Left forelimb (tissue), 1 donor: Measurements from ENCODE around the gene HSPE1.
A peak's percentile ranks its signal among the peaks of the same experiment; 100 is the strongest.
"Not testable (repeated sequence)": the region's sequence is repeated elsewhere in the genome, so short reads cannot be mapped to it uniquely, and the experiment has no call there.

Experiments
- DNase-seq: peaks from one replicate; pipeline ENCODE4 v3.0.0-alpha.2; 2018; ENCODE audit warnings: low spot score

The HSPE1 gene

DNA sequence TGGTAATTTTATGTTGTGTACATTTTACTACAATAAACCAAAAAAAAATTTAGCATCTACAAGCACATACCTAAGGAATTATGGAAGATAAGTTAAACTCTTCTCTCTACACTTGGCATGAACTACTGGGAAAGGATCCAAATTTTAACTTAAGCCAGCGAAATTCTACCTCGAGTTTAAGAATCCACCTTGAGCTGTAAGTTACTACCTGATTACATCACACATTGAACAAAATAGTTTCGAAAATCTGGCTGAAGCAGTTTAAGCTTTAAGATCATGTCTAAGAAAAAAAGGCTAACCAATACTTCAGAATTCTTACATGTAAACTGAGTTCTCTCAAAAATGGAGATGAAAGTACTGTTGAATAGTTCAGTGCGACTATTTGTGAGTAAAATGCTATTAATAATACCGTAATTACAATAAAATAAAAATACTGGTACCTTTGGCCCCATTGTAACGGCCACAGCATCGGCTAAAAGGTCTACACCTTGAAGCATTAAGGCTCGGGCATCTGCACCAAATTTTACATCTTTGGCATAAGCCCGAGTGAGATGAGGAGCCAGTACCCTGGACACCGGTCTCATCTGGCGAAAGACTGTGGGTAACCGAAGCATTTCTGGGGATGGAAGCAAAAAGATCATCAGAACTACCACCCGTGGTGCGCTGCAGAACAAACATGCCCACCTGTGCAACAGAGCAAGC is 1.8 kb upstream of the HSPE1 start:
- no peak for DNase-seq

DNA sequence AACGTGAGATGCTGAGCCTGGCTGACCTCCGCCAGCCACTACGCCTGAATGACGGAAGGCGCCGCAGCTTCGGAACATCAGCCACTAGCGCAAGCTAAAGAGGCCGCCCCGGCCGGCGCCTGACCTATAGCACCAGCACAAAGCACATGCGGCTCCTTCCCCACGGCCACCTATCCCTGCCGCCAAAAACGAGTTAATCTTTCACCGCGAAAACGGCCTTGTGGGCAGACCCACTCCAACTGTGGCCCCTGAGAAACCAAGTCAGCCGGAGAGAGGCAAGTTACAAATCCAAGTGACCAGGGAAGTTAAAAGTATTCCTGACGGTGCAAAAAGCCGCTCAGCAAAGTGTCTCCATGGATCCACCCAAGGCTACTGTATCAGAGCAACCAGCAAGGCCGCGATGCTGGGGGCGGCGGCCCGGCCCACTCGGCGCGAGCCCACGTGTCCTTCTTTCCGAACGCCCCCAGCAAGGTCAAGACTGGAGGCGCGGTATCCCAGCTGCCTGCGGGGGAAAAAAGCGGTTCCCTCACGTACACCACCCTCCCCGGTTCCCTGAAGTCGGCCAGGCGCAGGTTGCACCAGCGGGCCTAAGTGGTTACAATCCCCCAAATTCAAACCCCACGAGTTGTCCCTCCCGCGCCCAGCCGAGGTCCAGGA is 1.1 kb upstream of the HSPE1 start:
- DNase-seq, result peak; percentile 73

DNA sequence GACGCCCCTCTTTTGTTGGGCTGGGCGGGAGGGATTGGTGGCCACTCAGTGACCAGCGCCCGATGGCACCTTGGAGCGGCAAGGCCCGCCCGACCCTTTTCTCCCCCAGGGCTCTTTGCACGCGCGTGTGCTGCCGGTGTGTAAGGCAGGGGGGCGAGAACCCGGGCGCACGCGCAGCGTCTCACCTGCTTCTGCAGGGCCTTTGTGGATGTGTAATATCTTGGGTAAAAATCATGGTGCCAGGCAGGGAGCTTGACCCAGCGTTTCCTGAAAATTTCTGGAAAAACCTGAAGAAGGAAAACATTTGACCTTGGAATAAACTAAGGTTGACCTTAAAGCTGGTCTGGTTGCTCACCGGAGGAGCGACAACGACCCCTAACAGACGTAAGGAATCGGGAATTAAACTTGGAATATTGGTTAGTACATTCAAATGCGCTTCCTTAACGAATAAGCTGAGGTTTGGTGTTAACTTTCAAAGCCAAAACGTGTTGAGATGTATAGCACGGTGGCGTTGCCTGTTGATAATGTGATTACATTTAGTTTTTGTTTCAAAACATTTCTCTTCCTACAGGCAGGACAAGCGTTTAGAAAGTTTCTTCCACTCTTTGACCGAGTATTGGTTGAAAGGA is 438 bp downstream of the HSPE1 start:
- DNase-seq, result no peak

DNA sequence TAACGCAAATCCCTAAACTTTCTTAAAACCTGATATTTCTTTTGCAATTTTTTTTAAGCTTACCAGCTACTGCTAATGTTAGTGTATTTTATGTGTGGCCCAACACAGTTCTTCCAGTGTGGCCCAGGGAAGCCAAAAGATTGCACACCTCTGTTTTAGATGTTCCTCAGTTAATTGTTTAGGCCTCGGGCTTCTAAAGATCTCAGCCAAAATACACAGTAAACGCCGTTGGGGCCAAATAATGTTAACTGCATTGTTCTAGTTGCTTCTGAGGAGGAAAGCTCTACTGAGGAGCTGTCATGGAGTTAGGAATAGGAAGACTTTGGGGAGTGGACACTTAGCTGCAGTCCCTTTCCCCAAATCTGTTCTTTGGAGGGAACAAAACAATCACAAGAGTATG is 2.0 kb downstream of the HSPE1 start:
- no peak for DNase-seq

DNA sequence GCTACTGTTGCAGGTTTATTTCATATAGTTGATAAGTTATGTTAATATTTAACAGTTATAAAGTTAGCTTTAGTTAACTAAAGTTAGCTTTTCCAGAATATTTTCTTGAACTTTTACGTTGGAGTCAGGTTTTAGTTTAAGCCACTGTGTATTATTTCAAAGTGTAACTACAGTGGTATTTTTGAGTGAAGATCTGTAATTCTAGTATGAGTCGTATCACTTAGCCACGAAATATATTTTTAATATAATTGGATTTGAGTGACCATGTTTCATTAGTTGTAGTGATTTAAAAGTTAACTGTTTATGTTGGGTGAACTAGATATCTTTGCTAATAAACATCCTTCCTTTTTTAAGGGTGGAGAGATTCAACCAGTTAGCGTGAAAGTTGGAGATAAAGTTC is 2.5 kb downstream of the HSPE1 start:
- DNase-seq, result no peak

DNA sequence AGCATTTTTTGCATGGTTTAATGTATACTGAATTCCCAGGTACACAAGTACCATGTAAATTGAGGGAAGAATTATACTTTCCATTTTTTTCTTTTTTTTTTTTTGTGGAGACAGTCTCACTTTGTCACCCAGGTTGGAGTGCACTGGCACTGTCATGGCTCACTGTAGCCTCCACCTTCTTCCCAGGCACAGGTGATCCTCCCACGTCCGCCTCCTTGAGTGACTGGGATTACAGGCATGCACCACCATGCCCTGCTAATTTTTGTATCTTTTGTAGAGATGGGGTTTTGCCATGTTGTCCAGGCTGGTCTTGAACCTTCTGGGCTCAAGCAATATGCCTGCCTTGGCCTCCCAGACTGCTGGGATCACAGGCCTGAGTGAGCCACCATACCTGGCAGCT is 3.8 kb downstream of the HSPE1 start:
- DNase-seq, result no peak

DNA sequence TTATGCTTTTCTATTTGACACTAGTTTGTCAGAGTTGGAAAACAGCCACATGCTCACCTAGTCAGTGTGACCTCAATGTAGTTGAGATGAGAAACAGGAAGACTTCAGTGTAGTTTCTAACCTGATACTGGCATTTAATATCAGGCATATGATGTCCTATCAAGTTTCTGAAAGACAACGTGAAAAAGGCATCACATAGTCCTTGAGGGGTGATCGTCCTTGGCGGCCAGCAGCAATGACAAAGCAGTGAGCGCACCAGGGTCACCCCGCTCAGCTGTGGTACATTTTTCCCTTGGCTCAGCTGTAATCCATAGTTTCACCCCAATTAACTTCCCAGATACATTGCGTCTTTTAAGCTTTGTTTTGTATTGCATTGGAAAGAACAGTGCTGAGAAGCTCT is 4.3 kb downstream of the HSPE1 start:
- DNase-seq, result no peak

DNA sequence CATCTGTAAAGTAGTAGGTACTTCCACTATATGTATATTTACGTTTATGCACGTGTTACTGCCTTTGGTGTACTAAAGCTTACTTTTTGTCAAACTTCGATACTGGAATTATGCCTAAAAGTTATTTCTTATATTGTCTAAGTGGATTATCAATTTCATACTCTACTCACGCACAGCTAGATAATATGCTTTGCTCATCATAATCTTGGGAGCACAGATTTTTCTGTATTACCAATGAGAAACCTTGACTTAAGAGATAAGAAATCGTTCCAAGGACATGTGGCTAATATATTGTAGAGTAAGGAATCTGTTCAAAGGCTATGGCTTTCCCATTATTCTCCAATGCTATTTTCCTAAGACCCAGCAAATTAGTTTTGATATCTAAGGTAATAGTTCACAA is 6.5 kb downstream of the HSPE1 start:
- no peak for DNase-seq

DNA sequence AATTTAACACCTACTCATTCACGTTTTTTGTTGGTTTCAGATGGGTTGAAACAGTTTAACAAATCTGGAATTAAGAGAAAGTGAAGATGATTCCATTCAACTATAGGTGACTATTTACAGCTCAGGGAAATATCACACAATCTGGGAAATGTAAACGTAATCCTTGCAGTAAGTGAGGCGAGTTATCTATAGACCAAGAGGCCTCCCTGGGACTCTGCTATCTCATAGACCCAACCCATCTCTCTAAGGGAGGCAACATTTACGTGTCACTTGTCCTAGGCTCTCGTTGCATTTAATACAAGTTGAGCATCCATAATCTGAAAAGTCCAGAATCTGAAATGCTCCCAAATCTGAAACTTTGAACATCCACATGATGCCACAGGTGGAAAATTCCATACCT is 13.7 kb downstream of the HSPE1 start:
- no peak for DNase-seq

DNA sequence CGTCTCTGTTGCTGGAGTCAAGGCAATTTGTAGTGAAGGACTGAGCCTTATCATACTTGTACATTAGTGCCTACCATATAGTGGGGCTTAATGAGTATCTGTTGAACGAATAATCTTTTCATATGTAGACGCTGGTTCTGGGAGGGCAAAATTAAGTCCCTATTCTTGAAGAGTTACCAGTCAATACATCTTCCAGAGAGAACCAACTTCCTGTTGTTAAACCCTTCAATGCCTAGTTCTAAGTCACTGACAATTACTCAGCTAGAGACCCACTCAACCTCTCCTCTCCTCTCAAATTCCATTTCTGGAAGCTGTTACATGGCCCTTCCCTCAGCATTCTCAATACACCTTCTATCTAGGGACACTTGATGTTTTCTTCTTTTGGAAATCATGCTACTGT is 14.6 kb downstream of the HSPE1 start:
- DNase-seq, result no peak

DNA sequence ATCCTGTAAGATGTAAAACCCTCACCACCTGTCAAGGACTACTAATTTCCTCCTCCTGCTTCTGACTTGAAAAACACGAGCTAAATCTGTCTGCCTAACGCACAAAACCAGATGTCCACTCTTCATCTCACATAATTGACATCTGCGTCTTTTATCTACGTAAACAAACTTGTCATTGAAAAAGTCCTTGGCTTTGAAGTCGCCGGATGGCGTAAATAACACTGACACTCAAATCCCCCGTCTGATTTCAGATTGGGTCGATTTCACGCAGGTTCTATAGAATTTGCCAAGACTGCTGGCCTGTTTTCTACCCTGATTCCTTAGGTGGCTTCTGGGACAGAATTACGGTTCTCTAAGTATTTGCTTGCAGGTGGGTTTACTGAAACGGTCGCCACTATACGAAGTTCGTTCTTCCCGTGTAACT is 15.1 kb downstream of the HSPE1 start:
- no peak for DNase-seq

DNA sequence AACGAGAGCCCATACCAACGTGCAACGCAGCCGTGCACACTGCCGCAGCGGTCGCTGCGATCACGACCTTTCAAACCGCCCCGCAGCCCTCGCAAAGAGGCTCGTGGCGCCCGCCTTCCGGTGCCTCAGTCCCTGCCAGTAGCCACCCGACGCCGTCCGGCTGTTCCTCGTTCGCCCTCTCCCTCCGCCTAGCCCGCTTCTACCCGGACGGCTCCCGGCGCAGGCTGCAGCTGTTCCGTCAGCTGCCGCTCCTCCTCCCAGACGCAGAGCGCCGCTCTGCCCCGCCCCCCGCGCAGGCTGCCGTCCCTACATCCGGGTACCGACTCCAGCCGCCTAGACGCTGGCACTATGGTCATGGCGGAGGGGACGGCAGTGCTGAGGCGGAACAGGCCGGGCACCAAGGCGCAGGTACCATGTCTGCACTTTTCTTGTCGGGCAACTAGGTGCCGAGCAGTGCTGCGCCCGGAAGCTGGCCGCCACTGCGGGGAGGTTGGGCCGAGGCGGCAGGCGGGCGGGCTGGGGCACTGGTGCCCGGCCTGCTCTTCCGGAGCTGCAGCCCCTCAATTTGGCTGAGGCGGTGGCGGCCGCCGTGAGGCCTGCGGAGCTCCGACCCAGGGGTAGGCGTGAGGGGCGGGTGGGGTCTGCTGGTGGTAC is 15.7 kb downstream of the HSPE1 start, which contains the start of gene MOB4:
Gene MOB4, plus strand, starts transcription at position 328 of the 654 bp plus-strand sequence. Its CDS starts 21 bp downstream, at position 349.
- peak; percentile 99 for DNase-seq

DNA sequence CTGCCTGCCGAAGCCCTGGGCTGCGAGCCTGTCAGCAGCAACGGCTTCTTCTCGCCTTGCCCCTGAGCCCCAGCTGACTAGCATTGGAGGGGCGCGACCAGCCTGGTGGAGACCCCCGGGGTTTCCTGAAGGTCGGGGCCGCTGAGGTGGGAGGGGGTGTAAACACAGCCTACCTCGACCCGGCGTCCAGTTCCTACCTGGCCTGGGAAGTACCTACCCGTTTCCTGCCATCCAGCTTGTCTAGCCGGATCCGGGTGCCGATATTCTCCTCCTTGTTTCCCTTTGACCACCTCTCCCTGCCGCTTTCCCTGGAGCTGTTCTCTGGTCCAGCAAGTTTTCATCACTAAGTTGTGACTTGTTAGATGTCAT is 16.2 kb downstream of the HSPE1 start:
- no peak for DNase-seq

DNA sequence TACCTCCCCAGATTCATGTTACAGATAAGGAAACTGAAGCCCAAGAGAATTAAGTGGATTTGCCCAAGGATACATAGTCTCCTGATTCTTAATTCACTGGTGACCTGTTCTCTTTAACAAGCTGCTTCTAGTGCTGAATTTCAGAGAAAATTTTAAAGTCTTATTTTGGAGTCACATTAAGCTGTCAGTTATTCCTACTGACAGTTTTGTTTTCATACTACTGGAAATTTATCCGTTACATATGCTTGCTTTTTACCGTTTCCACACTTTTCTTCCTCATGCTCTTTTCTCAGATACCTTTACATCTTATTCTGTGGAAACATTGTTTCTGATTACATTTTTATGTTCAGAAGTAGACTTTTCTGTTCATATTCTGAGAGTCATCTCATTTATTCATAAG is 17.0 kb downstream of the HSPE1 start:
- DNase-seq, result no peak

DNA sequence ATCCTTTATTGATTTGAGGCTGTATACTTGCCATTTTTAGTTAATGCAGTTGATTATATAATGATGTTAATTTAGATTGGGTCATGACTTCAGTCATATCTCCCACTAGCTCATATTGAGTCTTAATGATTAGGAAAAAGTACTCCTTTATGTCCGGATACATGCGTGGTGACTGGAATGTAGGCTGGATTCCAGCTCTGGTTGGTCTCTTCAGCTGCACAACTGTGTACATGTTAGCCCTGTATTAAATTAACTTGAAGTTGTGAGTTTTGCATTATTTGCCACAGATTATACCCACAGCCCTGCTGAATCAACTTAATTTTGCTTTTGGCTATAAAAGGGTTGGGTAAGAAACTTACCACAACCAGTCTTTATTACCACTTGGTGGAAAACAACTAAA is 38.2 kb downstream of the HSPE1 start:
- no peak for DNase-seq

DNA sequence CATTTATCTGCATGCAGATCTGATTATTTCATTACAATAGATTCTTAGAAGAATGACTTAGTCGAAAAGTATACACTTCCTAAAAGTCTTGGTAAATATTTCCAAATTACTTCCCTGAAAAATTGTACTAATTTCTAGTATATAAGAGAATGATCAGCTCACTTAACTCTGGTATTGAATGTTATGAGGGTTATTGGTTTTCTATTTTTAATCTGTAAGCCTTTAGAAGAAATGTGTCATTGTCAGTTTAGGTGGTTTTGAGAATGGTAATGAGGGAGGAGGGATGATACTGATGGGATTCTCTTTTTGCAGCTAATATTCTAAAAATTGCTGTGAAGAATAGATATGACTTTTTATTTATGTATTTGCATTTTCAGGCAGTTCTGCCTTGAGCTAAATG is 39.6 kb downstream of the HSPE1 start:
- no peak for DNase-seq

DNA sequence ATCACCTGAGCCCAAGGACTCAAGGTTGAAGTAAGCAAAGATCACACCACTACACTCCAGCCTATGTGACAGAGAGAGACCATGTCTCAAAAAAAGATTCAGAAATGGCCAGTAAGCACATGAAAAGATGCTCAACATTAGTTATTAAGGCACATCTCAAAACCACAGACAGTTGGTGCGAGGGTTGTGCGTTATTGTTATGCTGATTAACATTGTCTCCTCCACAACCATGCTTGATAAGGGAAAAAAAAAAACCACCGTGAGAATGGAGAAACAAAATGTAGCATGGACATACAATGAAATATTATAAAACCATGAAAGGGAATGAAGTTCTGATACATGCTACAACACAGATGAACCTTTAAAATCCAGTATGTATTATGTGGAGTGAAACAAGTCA is 43.0 kb downstream of the HSPE1 start:
- DNase-seq, result no peak

DNA sequence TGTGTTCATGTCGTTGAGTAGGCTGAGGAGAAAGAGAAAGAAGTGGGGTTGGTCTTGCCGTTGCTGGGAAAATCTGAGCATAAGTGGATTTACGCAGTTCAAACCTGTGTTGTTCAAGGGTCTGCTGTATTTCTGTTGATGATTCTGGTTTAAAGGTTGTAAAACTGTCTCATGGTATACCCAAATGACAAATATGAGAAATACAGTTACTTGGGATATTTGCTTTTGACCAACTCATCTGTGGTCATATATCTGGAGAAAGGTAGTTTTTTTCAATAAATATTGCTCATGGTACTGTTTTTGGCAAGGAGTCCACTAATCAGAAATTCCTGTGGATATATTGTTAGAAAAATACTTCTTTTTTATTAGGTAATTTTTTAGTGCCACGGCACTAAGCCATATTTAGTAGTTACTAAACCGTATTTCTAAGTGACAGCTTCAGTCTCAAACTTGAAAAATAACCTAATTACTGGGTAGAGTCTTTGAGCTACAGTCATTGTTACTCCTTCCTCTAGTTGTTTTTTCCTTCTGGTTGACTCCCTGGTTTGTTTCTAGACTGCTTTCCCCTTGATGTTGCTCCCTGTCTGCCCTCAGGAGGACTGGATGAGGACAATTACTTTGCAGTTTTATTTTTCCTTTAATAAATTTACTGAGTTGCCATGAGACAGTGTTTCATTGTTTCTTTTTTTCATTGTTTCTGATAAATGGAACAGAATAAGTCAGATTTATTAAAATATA is 47.2 kb downstream of the HSPE1 start:
- DNase-seq, result no peak

DNA sequence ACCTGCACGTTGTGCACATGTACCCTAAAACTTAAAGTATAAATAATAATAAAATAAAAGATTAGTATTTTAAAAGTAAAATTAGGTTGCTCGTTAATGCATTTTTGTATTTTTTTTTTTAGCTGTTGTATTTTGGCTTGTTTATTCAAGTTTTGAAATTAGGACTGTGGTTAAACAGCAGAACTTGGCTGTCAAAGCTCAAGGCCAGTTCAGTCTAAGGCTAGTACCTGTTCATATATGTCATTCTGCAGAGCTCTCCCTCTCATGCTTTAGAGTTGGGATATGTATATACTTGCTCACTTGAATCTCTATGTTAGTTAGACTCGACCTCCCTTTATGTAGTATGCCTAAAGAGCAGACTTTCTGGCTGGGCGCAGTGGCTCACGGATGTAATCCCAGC is 48.4 kb downstream of the HSPE1 start:
- DNase-seq, result no peak

DNA sequence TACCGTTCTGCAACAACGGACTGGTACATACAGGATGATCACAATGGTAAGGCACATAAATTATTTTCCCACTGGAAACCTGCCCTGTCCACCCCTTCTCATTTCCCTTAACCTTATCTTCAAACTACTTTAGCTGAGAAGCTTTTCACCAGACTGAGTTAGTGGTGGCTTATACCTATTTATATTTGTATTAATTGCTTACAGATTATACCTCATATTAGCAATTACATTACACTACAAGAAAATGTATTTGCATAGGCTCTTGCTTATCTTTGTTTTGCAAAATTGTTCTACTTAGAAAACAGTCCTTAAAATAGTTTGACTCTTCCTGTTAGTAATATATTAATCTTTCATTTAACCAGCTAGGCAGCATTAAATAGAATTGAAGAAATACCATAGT is 51.1 kb downstream of the HSPE1 start:
- DNase-seq, result not testable (repeated sequence)
